Lower lobe of right lung (tissue), 2 donors: ENCODE results near the gene IFRD2. TPM values are rescaled to one million over a fixed set of nuclear protein-coding genes. Genes with fewer than 3 reads are reported as not detected.

Experiments
- ATAC-seq, 2 donors: fragments of 200-7000 bp; cut with Tn5 transposase; one replicate each; pipeline ENCODE4 v1.9.1; 2020 to 2022; ENCODE audit warnings: mild to moderate bottlenecking in 2 of 2, moderate library complexity in 2 of 2
- DNase-seq: peaks from one replicate; pipeline ENCODE4 v3.0.0-alpha.2; 2020
- H3K27ac ChIP-seq: fragments of 200-600 bp; one replicate; pipeline ENCODE4 v1.8.0; 2022
- H3K27me3 ChIP-seq: fragments of 200-600 bp; one replicate; pipeline ENCODE4 v1.8.0; 2022; ENCODE audit warnings: low read depth
- H3K36me3 ChIP-seq: fragments of 200-600 bp; one replicate; pipeline ENCODE4 v1.8.0; 2022; ENCODE audit warnings: mild to moderate bottlenecking
- H3K4me1 ChIP-seq: fragments of 200-600 bp; one replicate; pipeline ENCODE4 v1.8.0; 2022
- H3K4me3 ChIP-seq: fragments of 200-600 bp; one replicate; pipeline ENCODE4 v1.8.0; 2022; ENCODE audit warnings: mild to moderate bottlenecking
- H3K9me3 ChIP-seq: fragments of 200-600 bp; one replicate; pipeline ENCODE4 v1.8.0; 2022
- CTCF ChIP-seq: fragments of 200-600 bp; IDR thresholded peaks from one replicate; pipeline ENCODE4 v1.8.0; 2022; ENCODE audit warnings: antibody characterized with exemption, mild to moderate bottlenecking
- intact Hi-C: fragments of 100-400 bp; cut with DNase I; formaldehyde crosslinking; loops from one replicate; pipeline ENCODE4 v1.11.0; 2022
- total RNA-seq: library from RNA; stranded (reverse); fragmentation: NEBNext Ultra II Directional; extraction: Animal tissue kit (Norgen Biotek cat#: 25700); gene quantifications from one replicate; pipeline ENCODE4 v1.2.1, GENCODE V29; 2021
- donor health status: DM: no; HTN: yes; CAD: no; lungs with severe emphysema.

IFRD2 gene
- total RNA-seq, 1 donor from 2014 or later: 66.9 TPM

DNA sequence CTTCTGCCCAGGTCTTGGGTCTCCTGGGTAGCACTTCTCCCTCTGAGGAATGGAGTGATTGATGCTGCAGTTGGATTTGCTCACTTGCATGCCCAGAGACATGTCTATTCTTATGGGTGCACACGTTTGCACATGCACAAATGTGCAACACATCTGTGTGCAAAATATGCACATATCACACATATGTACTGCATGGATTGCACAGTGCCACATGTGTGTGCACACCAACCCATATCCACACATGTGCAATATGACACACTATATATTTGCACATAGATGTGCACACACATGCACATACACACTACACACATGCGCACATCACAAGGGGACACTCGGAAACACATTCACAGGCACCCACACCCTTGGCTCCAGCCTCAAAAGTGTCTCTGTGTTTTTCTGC, 24.0 kb downstream of the IFRD2 start:
- H3K4me3 ChIP-seq: peak overlapping the region; percentile 62

GRCh38 chr3:50267280-50267913, 24.8 kb downstream of the IFRD2 start:
- H3K4me1 ChIP-seq: peaks cover 64% of the 10 kb centered on the region
- peak; percentile 49 to 57 for ATAC-seq
- intact Hi-C loops: no loop called here

More for the DNA sequence above, 24.0 kb downstream of the IFRD2 start:
- ATAC-seq (no peak), DNase-seq (no peak)
- intact Hi-C loops: no loop called here
- peaks cover 73% of the 10 kb centered on the region for H3K4me1 ChIP-seq
- no peaks in the 10 kb centered on the region for H3K36me3 ChIP-seq
- no peak for TF ChIP-seq CTCF
- no peaks in the 10 kb centered on the region for H3K9me3 ChIP-seq
- no peaks in the 10 kb centered on the region for H3K27me3 ChIP-seq
- peak overlapping the region; percentile 93 for H3K27ac ChIP-seq

GRCh38 chr3:50266836-50267235, 25.4 kb downstream of the IFRD2 start:
- ATAC-seq: no peak
- Histone ChIP-seq H3K9me3 (no peaks in the 10 kb centered on the region), H3K27ac (peak overlapping the region; percentile 93), H3K4me1 (peaks cover 64% of the 10 kb centered on the region), H3K4me3 (peak overlapping the region; percentile 62), H3K27me3 (no peaks in the 10 kb centered on the region), H3K36me3 (no peaks in the 10 kb centered on the region)
- no peak for TF ChIP-seq CTCF
- intact Hi-C loops: no loop called here
- DNase-seq: no peak

More at GRCh38 chr3:50267280-50267913, 24.8 kb downstream of the IFRD2 start:
- no peak for TF ChIP-seq CTCF
- DNase-seq: peak; percentile 80
- peak overlapping the region; percentile 93 for H3K27ac ChIP-seq
- H3K36me3 ChIP-seq: no peaks in the 10 kb centered on the region
- peak overlapping the region; percentile 62 for H3K4me3 ChIP-seq
- H3K9me3 ChIP-seq: no peaks in the 10 kb centered on the region
- no peaks in the 10 kb centered on the region for H3K27me3 ChIP-seq

GRCh38 chr3:50266017-50266416, 26.2 kb downstream of the IFRD2 start:
- H3K27ac ChIP-seq: peak overlapping the region; percentile 93

GRCh38 chr3:50265571-50265970, 26.7 kb downstream of the IFRD2 start:
- Histone ChIP-seq H3K4me3 (peak overlapping the region; percentile 62), H3K27me3 (no peaks in the 10 kb centered on the region), H3K27ac (peak overlapping the region; percentile 93), H3K9me3 (no peaks in the 10 kb centered on the region), H3K4me1 (peaks cover 70% of the 10 kb centered on the region), H3K36me3 (no peaks in the 10 kb centered on the region)
- ATAC-seq (no peak), DNase-seq (no peak)
- intact Hi-C loops: no loop called here
- TF ChIP-seq CTCF: no peak

More at GRCh38 chr3:50266017-50266416, 26.2 kb downstream of the IFRD2 start:
- Histone ChIP-seq H3K9me3 (no peaks in the 10 kb centered on the region), H3K27me3 (no peaks in the 10 kb centered on the region), H3K4me1 (peaks cover 65% of the 10 kb centered on the region), H3K36me3 (no peaks in the 10 kb centered on the region), H3K4me3 (peak overlapping the region; percentile 62)
- no peak for ATAC-seq
- TF ChIP-seq CTCF: no peak
- DNase-seq: no peak
- intact Hi-C loops: no loop called here
